Erythroblast (primary cell): ENCODE measurements around the gene FAM221A.

Experiments used
- GATA1 ChIP-seq: IDR thresholded peaks from 2 replicates; pipeline ENCODE4 v1.6.1; 2011; ENCODE audit warnings: low read depth, mild to moderate bottlenecking, control low read depth, low read length, moderate library complexity
- POLR2A ChIP-seq: IDR thresholded peaks from 2 replicates; pipeline ENCODE4 v1.6.1; 2011; ENCODE audit warnings: mild to moderate bottlenecking, low read length

DNA sequence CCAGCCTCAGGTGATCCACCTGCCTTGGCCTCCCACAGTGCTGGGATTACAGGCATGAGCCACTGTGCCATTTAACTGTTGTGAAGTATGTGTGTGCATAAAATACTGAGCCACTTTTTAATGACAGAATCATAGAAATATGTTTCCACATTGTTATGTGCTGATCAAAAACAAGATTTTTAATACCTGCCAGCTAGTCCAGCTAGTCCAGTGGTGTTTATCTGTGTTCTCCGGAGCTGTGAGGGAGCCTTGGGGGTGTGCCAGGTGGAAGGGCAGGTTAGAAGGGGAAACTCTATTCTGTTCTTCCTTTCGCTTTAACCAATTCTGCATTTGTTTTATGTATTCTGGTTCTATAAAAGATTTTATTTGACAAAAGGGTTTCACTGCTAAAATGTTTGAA, 7.0 kb downstream of the FAM221A start:
- TF ChIP-seq POLR2A: no peak
- TF ChIP-seq GATA1: no peak
